Activated CD4-positive, alpha-beta T cell treated with anti-CD3 and anti-CD28 coated beads, Interleukin-2, amount 10 ng/mL, durations not matched to agents 7 days and 5 days (primary cell): ENCODE results near the gene MARCHF2. TPM values are rescaled to one million over a fixed set of nuclear protein-coding genes. Genes with fewer than 3 reads are reported as not detected.
A peak's percentile ranks its signal among the peaks of the same experiment; 100 is the strongest.

Experiments used
- CTCF ChIA-PET: fragments of 350-600 bp; sonication (Branson Sonifier 250); formaldehyde crosslinking; loops from one replicate; lab custom pipeline; 2021; ENCODE audit warnings: antibody characterized with exemption; lab: Charles Lee
- POLR2A ChIA-PET: fragments of 350-600 bp; sonication (Branson Sonifier 250); formaldehyde crosslinking; loops from one replicate; lab custom pipeline; 2021; ENCODE audit warnings: antibody characterized with exemption; lab: Charles Lee
- DNase-seq: peaks from one replicate; pipeline ENCODE4 v3.0.0-alpha.2; 2020
- H3K27ac Mint-ChIP-seq: one replicate; pipeline ENCODE4 v1.8.0; 2021; ENCODE audit warnings: mild to moderate bottlenecking, moderate library complexity, mixed read lengths
- H3K27me3 Mint-ChIP-seq: one replicate; pipeline ENCODE4 v1.8.0; 2021; ENCODE audit warnings: mixed read lengths
- H3K36me3 Mint-ChIP-seq: one replicate; pipeline ENCODE4 v1.8.0; 2021; ENCODE audit warnings: low read depth, mixed read lengths
- H3K4me1 Mint-ChIP-seq: one replicate; pipeline ENCODE4 v1.8.0; 2021; ENCODE audit warnings: mixed read lengths
- H3K4me3 Mint-ChIP-seq: one replicate; pipeline ENCODE4 v1.8.0; 2021; ENCODE audit warnings: mild to moderate bottlenecking, moderate library complexity, mixed read lengths
- H3K9me3 Mint-ChIP-seq: one replicate; pipeline ENCODE4 v1.8.0; 2021; ENCODE audit warnings: mixed read lengths
- total RNA-seq, 2 experiments: library from RNA; stranded (reverse); gene quantifications; one replicate each; pipeline ENCODE4 v1.2.3, GENCODE V29; 2021

The MARCHF2 gene
- total RNA-seq, 2 experiments from 2014 or later: 26.4 to 29.0 TPM

- H3K9me3 Mint-ChIP-seq: no peaks in the 10 kb centered on the region
- ChIA-PET CTCF (interaction anchor here (1.2 to 1.6 kb wide), 3 partner anchors 20 to 102 kb away, joined by 3 to 4 read pairs (median 3); no protein-coding TSS in a partner anchor), POLR2A (no interaction called here)
- peak overlapping the region; percentile 74 for H3K27ac Mint-ChIP-seq
- H3K4me3 Mint-ChIP-seq: peak overlapping the region; percentile 20
- DNase-seq: no peak
- peaks cover 71% of the 10 kb centered on the region for H3K36me3 Mint-ChIP-seq
- H3K27me3 Mint-ChIP-seq: no peaks in the 10 kb centered on the region
- peaks cover 81% of the 10 kb centered on the region for H3K4me1 Mint-ChIP-seq
These were observed 65.5 kb downstream of the MARCHF2 start for GRCh38 chr19:8478598-8478997.

- no peaks in the 10 kb centered on the region for H3K9me3 Mint-ChIP-seq
- peaks cover 65% of the 10 kb centered on the region for H3K36me3 Mint-ChIP-seq
- POLR2A ChIA-PET: no interaction called here
- DNase-seq: no peak
- H3K27ac Mint-ChIP-seq: peak overlapping the region; percentile 67
- no peak overlapping the region for H3K4me3 Mint-ChIP-seq
- H3K4me1 Mint-ChIP-seq: peaks cover 75% of the 10 kb centered on the region
- no peaks in the 10 kb centered on the region for H3K27me3 Mint-ChIP-seq
- CTCF ChIA-PET: interaction anchor here (0.7 to 1.3 kb wide), 5 partner anchors 14 to 134 kb away, joined by 3 to 4 read pairs (median 4); partner anchors contain the start of gene MARCHF2
These were observed 68.1 kb downstream of the MARCHF2 start for GRCh38 chr19:8481201-8481600.

- POLR2A ChIA-PET: no interaction called here
- H3K9me3 Mint-ChIP-seq: no peaks in the 10 kb centered on the region
- CTCF ChIA-PET: interaction anchor here (0.7 to 1.3 kb wide), 3 partner anchors 17 to 134 kb away, joined by 4 read pairs; no protein-coding TSS in a partner anchor
- peak overlapping the region; percentile 67 for H3K27ac Mint-ChIP-seq
- H3K4me1 Mint-ChIP-seq: peaks cover 76% of the 10 kb centered on the region
- DNase-seq: no peak
- H3K27me3 Mint-ChIP-seq: no peaks in the 10 kb centered on the region
- H3K36me3 Mint-ChIP-seq: peaks cover 65% of the 10 kb centered on the region
- no peak overlapping the region for H3K4me3 Mint-ChIP-seq
These were observed 68.5 kb downstream of the MARCHF2 start for GRCh38 chr19:8481616-8482015.

- Mint-ChIP-seq H3K4me1 (peaks cover 77% of the 10 kb centered on the region), H3K36me3 (peaks cover 68% of the 10 kb centered on the region), H3K9me3 (no peaks in the 10 kb centered on the region), H3K27ac (peak overlapping the region; percentile 68), H3K27me3 (no peaks in the 10 kb centered on the region), H3K4me3 (no peak overlapping the region)
- ChIA-PET CTCF (interaction anchor here (1.4 kb wide), 1 partner anchor 104 kb away, joined by 3 read pairs; no protein-coding TSS in a partner anchor), POLR2A (no interaction called here)
- no peak for DNase-seq
These were observed 69.6 kb downstream of the MARCHF2 start for GRCh38 chr19:8482696-8483095.

DNA sequence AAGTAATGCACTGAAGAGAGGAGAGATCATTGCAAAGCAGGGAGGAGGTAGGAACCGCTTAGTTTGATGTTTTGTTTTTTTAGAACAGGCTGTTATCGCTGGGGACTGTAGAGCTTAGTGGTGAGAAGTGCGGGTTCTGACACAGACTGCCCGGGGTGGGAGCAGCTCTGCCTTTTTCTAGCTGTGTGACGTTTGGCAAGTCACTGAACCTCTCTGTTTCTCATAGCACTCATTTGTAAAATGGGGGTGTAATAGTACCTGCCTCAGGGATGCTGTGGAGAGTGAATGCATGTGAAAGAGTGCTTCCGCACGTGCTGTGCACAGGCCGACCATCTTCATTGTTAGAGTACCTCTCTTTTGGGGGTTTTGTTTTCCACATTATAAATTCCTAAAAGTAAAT is 70.1 kb downstream of the MARCHF2 start:
- ChIA-PET CTCF (interaction anchor here (1.0 to 1.4 kb wide), 2 partner anchors 15 to 103 kb away, joined by 3 to 4 read pairs; no protein-coding TSS in a partner anchor), POLR2A (no interaction called here)
- Mint-ChIP-seq H3K27ac (peak overlapping the region; percentile 68), H3K27me3 (no peaks in the 10 kb centered on the region), H3K9me3 (no peaks in the 10 kb centered on the region), H3K4me1 (peaks cover 77% of the 10 kb centered on the region), H3K4me3 (no peak overlapping the region), H3K36me3 (peaks cover 67% of the 10 kb centered on the region)
- no peak for DNase-seq

- ChIA-PET POLR2A (no interaction called here), CTCF (interaction anchor here (1.0 to 1.5 kb wide), 4 partner anchors 13 to 102 kb away, joined by 3 to 5 read pairs (median 4); no protein-coding TSS in a partner anchor)
- H3K9me3 Mint-ChIP-seq: no peaks in the 10 kb centered on the region
- H3K27me3 Mint-ChIP-seq: no peaks in the 10 kb centered on the region
- H3K4me3 Mint-ChIP-seq: no peak overlapping the region
- no peak overlapping the region for H3K27ac Mint-ChIP-seq
- DNase-seq: no peak
- peaks cover 66% of the 10 kb centered on the region for H3K36me3 Mint-ChIP-seq
- peaks cover 70% of the 10 kb centered on the region for H3K4me1 Mint-ChIP-seq
These were observed 71.3 kb downstream of the MARCHF2 start for GRCh38 chr19:8484331-8484894.

GRCh38 chr19:8485561-8486371 is 72.7 kb downstream of the MARCHF2 start:
- no peaks in the 10 kb centered on the region for H3K9me3 Mint-ChIP-seq
- ChIA-PET CTCF (interaction anchor here (1.0 to 2.3 kb wide), 3 partner anchors 19 to 95 kb away, joined by 3 to 8 read pairs (median 3); no protein-coding TSS in a partner anchor), POLR2A (no interaction called here)
- no peak for DNase-seq
- H3K4me3 Mint-ChIP-seq: no peak overlapping the region
- peaks cover 65% of the 10 kb centered on the region for H3K4me1 Mint-ChIP-seq
- peak overlapping the region; percentile 69 for H3K27ac Mint-ChIP-seq
- H3K27me3 Mint-ChIP-seq: no peaks in the 10 kb centered on the region
- H3K36me3 Mint-ChIP-seq: peaks cover 68% of the 10 kb centered on the region

DNA sequence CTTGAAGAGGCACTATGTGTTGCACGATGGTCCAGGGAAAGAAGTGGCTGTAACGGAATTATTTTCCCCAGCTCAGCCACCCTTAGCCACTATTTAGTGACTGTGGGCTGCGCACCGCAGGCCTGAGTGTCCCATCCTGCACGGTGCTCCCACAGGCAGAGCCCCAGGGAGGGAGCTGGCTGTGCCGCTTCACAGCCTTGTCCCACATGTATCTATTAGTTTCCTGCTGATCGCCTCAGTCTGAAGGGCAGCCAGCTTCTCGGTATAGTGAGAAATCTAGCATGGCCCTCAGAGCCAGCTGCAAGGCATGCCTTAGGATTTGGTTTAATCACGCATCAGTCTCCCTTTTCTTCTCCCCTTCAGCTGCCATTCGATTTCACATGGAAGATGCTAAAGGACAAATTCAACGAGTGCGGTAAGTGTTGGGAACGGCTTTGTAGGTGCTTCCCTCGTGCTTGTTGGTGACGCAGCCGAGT is 73.6 kb downstream of the MARCHF2 start:
- POLR2A ChIA-PET: interaction anchor here (1.3 kb wide), 1 partner anchor 27 kb away, joined by 7 read pairs; the partner anchor contains the start of gene ZNF414
- peak overlapping the region; percentile 90 for H3K27ac Mint-ChIP-seq
- no peak for DNase-seq
- CTCF ChIA-PET: interaction anchor here (1.0 to 2.3 kb wide), 6 partner anchors 19 to 94 kb away, joined by 3 to 8 read pairs (median 3); partner anchors contain the start of gene ZNF414
- H3K36me3 Mint-ChIP-seq: peaks cover 60% of the 10 kb centered on the region
- peaks cover 56% of the 10 kb centered on the region for H3K4me1 Mint-ChIP-seq
- peak overlapping the region; percentile 55 for H3K4me3 Mint-ChIP-seq
- H3K27me3 Mint-ChIP-seq: no peaks in the 10 kb centered on the region
- H3K9me3 Mint-ChIP-seq: no peaks in the 10 kb centered on the region

DNA sequence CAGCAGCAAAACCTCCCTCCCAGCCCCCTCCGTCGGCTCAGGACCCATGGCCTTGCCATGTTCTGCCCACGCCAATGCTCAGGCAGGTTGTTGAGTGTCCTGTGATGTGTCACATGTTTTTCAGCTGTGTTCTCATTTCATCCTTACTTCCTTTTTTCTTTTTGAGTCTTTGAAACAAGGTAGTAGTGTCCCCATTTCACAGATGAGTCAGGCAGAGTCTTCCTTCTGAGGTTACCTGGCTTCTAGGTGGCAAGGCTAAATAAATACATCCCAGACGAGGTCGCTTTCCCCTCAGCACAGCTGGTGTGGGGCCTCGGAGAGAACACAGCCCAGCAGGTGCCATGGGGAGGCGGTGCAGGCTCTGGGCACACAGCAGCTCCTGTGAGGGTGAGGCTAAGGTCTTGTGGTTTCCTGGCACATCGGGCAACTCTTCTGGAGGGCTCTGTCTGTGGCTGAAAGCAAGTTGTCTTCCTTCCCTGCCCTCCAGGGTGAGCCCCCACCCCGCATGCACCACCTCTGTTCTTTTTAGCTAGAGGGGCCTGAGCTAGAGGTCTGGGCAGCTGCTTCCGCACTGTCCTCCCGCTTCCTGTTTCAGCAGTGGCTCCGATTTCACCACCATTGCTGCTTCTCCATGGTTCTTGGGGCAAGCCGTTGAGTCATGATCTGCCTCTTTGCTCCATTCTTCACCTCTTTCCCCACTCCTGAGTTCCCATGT is 74.2 kb downstream of the MARCHF2 start:
- Mint-ChIP-seq H3K27me3 (no peaks in the 10 kb centered on the region), H3K36me3 (peaks cover 57% of the 10 kb centered on the region), H3K9me3 (no peaks in the 10 kb centered on the region), H3K4me1 (peaks cover 50% of the 10 kb centered on the region), H3K4me3 (peak overlapping the region; percentile 55), H3K27ac (peak overlapping the region; percentile 90)
- DNase-seq: peak; percentile 76
- POLR2A ChIA-PET: interaction anchor here (0.6 to 1.3 kb wide), 2 partner anchors 26 to 28 kb away, joined by 3 to 7 read pairs; partner anchors contain the start of gene ZNF414
- CTCF ChIA-PET: interaction anchor here (0.7 to 2.3 kb wide), 7 partner anchors 11 to 92 kb away, joined by 3 to 8 read pairs (median 3); partner anchors contain the start of gene ZNF414

GRCh38 chr19:8488365-8488764 is 75.3 kb downstream of the MARCHF2 start:
- no peaks in the 10 kb centered on the region for H3K9me3 Mint-ChIP-seq
- H3K4me3 Mint-ChIP-seq: no peak overlapping the region
- POLR2A ChIA-PET: no interaction called here

More at GRCh38 chr19:8488365-8488764, 75.3 kb downstream of the MARCHF2 start:
- CTCF ChIA-PET: interaction anchor here (1.4 kb wide), 1 partner anchor 18 kb away, joined by 4 read pairs; no protein-coding TSS in a partner anchor
- Mint-ChIP-seq H3K4me1 (peaks cover 48% of the 10 kb centered on the region), H3K27ac (peak overlapping the region; percentile 68), H3K36me3 (peaks cover 49% of the 10 kb centered on the region), H3K27me3 (no peaks in the 10 kb centered on the region)
- no peak for DNase-seq
